Choroid plexus epithelial cell (primary cell): Measurements from ENCODE around the gene RUNX2.
A peak's percentile ranks its signal among the peaks of the same experiment; 100 is the strongest.

ENCODE experiments used
- DNase-seq: peaks from one replicate; pipeline ENCODE4 v3.0.0-alpha.2; 2010; ENCODE audit warnings: low read depth
- H3K4me3 ChIP-seq: 2 replicates; pipeline ENCODE4 v1.5.1; 2011; ENCODE audit warnings: low read depth, mild to moderate bottlenecking, control low read depth, low read length, moderate library complexity
- TF ChIP-seq, protein P1 (sequence below): conservative IDR thresholded peaks from 2 replicates; pipeline ENCODE4 v1.5.1; 2011; ENCODE audit warnings: low read depth, mild to moderate bottlenecking, control low read depth, inconsistent platforms, low read length, moderate library complexity

The RUNX2 gene

DNA sequence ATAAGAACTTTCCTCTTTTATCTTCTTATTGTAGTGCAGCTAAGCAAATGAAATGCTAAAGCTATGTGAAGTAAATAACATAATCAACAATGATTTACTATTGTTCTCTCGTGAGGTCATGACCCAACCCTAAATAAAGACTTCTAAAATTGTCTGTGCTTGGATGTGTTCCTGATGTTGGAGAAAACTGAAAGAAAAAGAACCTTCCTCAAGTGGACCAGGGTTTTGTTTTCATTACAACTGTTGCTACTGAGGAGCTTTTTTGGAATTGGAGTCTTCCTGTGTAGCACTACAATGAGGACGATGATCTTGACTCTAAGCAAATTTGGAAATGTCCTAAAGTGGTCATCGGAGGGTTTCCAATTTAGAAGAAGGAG is 109.3 kb downstream of the RUNX2 start:
- no peak for DNase-seq
- TF ChIP-seq, protein P1, sequence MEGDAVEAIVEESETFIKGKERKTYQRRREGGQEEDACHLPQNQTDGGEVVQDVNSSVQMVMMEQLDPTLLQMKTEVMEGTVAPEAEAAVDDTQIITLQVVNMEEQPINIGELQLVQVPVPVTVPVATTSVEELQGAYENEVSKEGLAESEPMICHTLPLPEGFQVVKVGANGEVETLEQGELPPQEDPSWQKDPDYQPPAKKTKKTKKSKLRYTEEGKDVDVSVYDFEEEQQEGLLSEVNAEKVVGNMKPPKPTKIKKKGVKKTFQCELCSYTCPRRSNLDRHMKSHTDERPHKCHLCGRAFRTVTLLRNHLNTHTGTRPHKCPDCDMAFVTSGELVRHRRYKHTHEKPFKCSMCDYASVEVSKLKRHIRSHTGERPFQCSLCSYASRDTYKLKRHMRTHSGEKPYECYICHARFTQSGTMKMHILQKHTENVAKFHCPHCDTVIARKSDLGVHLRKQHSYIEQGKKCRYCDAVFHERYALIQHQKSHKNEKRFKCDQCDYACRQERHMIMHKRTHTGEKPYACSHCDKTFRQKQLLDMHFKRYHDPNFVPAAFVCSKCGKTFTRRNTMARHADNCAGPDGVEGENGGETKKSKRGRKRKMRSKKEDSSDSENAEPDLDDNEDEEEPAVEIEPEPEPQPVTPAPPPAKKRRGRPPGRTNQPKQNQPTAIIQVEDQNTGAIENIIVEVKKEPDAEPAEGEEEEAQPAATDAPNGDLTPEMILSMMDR = no peak
- H3K4me3 ChIP-seq = no peak overlapping the region

DNA sequence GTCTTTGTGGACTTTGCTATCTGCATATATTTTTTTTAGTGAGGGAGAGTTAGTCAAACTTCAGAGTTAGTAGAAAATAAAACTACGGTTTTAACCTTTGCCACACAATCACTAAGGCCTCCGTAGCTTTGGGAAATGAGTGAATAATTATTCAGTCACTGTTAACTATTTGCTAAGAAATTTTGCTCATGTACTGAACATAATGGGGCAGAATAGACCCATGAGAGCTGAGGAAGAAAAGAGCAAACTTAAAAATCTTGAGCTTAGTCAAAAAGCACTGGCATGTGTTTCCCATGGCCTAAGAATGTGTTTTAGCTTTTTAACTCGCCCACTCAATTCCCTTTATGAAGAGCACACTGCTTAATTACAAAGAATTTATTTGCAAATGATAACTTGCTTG is 110.0 kb downstream of the RUNX2 start:
- TF ChIP-seq, protein P1 = no peak
- no peak for DNase-seq
- H3K4me3 ChIP-seq = no peak overlapping the region

DNA sequence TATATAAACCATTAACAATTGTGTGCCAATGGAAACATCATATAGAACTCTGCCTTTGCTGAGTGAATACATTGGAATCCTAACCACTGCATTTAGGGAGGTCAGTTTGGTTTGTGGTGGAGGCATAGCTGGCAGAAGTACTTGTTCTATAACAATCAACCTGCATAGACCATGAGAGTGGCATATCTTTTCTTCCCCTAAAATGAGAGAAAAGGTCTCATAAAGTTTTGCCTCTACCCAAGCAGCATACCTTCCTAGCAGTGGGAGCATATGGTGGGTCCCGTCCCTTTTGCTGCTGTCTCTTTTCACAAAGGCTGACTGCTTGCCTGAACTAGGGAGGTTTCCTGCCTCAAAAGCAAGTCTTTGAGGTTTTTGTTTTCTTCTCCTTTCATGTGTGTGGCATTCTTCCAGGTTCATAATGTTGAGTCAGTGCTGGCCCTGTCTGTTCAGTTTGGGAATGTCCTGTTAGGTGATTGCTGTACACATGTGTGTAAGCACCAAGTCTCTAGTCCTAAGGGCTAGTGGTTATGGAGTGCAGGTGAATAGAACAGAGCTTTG is 110.8 kb downstream of the RUNX2 start:
- no peak overlapping the region for H3K4me3 ChIP-seq
- DNase-seq = peak; percentile 89
- TF ChIP-seq, protein P1 = peak; percentile 4

DNA sequence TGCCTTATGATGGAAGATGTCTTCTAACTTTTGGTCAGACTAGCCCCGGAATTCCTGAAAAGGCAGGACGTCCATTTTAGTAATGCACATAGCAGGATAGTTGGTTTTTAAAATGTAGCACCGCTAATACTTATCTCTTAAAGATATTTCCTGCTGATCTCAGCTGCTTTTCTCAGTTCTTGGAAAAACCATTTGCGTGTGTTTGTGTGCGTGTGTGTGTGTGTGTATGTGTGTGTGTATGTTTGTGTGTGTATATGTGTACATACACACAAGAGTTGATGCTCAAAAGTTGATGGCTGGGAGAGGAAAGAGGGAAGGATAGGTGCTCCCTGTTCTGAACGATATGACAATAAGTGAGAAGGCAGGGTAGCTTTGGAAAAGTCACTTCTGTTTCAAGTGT is 111.3 kb downstream of the RUNX2 start:
- TF ChIP-seq, protein P1 = no peak
- no peak overlapping the region for H3K4me3 ChIP-seq
- DNase-seq = no peak

DNA sequence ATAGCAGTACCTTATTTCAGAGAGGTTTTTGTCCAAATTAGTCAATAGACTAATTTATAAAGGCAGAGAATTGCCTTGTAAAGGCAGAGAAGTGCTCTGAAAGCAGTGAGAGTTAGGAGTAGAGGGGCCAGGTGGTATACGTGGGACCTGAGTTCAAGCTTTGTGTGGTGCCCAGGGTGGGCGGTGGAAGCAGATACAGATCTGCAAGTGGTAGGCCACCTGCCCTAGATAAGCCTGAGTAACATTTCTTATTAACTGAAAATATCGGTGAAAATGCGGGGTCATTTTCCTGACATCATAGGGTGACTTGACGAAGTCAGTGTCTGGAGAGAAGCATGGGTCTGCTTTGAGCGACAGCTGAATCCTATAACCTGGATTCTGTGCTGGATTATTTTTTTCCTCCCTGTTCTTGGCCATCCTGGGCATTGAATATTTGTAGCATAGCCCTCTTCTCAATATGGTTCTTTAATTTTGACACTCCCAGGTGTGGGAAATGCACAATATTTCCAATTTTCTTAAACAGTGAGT is 111.8 kb downstream of the RUNX2 start:
- TF ChIP-seq, protein P1 = no peak
- DNase-seq = no peak
- no peak overlapping the region for H3K4me3 ChIP-seq

DNA sequence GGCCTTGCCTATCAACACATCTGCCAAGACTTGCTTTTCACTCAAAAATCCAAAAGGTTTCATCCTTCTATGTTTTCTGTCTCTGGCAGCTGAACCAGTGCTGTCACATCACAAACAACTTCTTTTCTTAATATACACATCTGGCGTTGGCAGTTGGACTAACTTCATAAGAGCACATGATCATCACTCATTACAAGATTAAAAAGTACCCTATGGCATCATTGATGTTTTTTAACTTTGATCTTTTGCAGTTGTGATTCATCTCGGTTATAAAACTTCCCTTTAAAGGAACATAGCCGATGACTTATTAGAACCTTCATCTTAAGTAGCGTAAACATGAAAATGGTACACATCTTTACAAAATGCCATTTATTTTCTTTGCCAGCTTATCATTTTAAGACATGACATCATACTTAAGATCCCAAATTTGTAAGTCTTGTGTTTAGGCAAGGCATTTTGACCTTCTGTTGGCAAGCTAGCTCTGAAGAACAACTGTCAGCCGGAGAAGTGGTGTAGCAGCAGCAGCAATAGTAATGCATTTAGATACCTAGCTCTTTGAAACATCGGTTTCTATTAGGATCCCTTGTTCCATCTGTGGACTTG is 113.8 kb downstream of the RUNX2 start:
- TF ChIP-seq, protein P1 = no peak
- peak; percentile 28 for DNase-seq
- no peak overlapping the region for H3K4me3 ChIP-seq

DNA sequence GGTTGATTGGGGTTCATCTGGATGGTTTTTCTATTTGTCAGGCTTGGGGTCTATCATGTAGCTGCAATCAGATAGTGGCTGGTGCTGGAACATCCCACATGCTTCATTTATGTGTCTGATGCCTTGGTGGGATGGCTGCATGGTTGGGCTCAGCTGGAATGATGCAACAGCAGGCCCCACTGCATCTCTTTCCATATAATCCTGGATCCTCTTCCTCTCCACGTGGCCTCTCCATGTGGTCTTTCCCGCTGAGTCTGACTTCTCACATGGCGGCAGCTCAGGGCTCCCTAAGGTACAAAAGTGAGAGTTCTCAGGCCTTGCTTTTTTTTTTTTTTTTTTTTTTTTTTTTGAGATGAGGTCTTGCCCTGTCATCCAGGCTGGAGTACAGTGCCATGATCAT is 114.6 kb downstream of the RUNX2 start:
- no peak overlapping the region for H3K4me3 ChIP-seq
- TF ChIP-seq, protein P1 = no peak
- no peak for DNase-seq
